ENCODE results near the gene NOTCH1.
A peak's percentile ranks its signal among the peaks of the same experiment; 100 is the strongest.

Gene NOTCH1

GRCh38 chr9:136485049-136486045 lies 60.5 kb downstream of the NOTCH1 start (continued):
- TF ChIP-seq, protein P1, sequence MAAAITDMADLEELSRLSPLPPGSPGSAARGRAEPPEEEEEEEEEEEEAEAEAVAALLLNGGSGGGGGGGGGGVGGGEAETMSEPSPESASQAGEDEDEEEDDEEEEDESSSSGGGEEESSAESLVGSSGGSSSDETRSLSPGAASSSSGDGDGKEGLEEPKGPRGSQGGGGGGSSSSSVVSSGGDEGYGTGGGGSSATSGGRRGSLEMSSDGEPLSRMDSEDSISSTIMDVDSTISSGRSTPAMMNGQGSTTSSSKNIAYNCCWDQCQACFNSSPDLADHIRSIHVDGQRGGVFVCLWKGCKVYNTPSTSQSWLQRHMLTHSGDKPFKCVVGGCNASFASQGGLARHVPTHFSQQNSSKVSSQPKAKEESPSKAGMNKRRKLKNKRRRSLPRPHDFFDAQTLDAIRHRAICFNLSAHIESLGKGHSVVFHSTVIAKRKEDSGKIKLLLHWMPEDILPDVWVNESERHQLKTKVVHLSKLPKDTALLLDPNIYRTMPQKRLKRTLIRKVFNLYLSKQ (tag by site-specific recombination; IDR thresholded peaks at IDR 0.05; ENCODE audit: borderline replicate concordance): no peak
- TF ChIP-seq ZNF785 (tag by site-specific recombination; IDR thresholded peaks at IDR 0.05) (no peak), ZBTB1 (tag by site-specific recombination; IDR thresholded peaks at IDR 0.05) (no peak), ZNF529 (tag by site-specific recombination; IDR thresholded peaks at IDR 0.05; ENCODE audit: insufficient replicate concordance) (no peak), REST (tag by site-specific recombination; IDR thresholded peaks at IDR 0.05) (0 out of 2 replicates have a peak, but pooled peaks have one; percentile 15), ZNF2 (tag by site-specific recombination; IDR thresholded peaks at IDR 0.05) (peak; percentile 92), ZNF280C (tag by site-specific recombination; IDR thresholded peaks at IDR 0.05) (no peak), ZNF501 (tag by site-specific recombination; IDR thresholded peaks at IDR 0.05) (no peak), ZNF549 (tag by site-specific recombination; IDR thresholded peaks at IDR 0.05) (no peak), ZSCAN4 (tag by site-specific recombination; IDR thresholded peaks at IDR 0.05) (no peak), ZBTB20 (tag by site-specific recombination; IDR thresholded peaks at IDR 0.05) (no peak; the same call in 1 of the 2 replicates), ZNF654 (tag by site-specific recombination; IDR thresholded peaks at IDR 0.05; ENCODE audit: low read depth) (peak; percentile 56)
- TF ChIP-seq, protein P2, sequence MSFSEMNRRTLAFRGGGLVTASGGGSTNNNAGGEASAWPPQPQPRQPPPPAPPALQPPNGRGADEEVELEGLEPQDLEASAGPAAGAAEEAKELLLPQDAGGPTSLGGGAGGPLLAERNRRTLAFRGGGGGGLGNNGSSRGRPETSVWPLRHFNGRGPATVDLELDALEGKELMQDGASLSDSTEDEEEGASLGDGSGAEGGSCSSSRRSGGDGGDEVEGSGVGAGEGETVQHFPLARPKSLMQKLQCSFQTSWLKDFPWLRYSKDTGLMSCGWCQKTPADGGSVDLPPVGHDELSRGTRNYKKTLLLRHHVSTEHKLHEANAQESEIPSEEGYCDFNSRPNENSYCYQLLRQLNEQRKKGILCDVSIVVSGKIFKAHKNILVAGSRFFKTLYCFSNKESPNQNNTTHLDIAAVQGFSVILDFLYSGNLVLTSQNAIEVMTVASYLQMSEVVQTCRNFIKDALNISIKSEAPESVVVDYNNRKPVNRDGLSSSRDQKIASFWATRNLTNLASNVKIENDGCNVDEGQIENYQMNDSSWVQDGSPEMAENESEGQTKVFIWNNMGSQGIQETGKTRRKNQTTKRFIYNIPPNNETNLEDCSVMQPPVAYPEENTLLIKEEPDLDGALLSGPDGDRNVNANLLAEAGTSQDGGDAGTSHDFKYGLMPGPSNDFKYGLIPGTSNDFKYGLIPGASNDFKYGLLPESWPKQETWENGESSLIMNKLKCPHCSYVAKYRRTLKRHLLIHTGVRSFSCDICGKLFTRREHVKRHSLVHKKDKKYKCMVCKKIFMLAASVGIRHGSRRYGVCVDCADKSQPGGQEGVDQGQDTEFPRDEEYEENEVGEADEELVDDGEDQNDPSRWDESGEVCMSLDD (tag by site-specific recombination; IDR thresholded peaks at IDR 0.05): no peak
- TF ChIP-seq, protein P3, sequence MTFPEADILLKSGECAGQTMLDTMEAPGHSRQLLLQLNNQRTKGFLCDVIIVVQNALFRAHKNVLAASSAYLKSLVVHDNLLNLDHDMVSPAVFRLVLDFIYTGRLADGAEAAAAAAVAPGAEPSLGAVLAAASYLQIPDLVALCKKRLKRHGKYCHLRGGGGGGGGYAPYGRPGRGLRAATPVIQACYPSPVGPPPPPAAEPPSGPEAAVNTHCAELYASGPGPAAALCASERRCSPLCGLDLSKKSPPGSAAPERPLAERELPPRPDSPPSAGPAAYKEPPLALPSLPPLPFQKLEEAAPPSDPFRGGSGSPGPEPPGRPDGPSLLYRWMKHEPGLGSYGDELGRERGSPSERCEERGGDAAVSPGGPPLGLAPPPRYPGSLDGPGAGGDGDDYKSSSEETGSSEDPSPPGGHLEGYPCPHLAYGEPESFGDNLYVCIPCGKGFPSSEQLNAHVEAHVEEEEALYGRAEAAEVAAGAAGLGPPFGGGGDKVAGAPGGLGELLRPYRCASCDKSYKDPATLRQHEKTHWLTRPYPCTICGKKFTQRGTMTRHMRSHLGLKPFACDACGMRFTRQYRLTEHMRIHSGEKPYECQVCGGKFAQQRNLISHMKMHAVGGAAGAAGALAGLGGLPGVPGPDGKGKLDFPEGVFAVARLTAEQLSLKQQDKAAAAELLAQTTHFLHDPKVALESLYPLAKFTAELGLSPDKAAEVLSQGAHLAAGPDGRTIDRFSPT (tag by site-specific recombination; IDR thresholded peaks at IDR 0.05): no peak
- TF ChIP-seq, protein P4, sequence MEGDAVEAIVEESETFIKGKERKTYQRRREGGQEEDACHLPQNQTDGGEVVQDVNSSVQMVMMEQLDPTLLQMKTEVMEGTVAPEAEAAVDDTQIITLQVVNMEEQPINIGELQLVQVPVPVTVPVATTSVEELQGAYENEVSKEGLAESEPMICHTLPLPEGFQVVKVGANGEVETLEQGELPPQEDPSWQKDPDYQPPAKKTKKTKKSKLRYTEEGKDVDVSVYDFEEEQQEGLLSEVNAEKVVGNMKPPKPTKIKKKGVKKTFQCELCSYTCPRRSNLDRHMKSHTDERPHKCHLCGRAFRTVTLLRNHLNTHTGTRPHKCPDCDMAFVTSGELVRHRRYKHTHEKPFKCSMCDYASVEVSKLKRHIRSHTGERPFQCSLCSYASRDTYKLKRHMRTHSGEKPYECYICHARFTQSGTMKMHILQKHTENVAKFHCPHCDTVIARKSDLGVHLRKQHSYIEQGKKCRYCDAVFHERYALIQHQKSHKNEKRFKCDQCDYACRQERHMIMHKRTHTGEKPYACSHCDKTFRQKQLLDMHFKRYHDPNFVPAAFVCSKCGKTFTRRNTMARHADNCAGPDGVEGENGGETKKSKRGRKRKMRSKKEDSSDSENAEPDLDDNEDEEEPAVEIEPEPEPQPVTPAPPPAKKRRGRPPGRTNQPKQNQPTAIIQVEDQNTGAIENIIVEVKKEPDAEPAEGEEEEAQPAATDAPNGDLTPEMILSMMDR (tag by site-specific recombination; IDR thresholded peaks at IDR 0.05): peak; percentile 79
